VCaP (cell line): Measurements from ENCODE around the gene RBM20.

Experiments used
- H3K27ac ChIP-seq: fragments of 450-650 bp; 2 replicates; pipeline ENCODE4 v1.5.1; 2017
- TF ChIP-seq, protein P1 (sequence below): fragments of 450-650 bp; conservative IDR thresholded peaks from 2 replicates; pipeline ENCODE4 v1.5.1; 2017; ENCODE audit warnings: mild to moderate bottlenecking, moderate library complexity

Gene RBM20

DNA sequence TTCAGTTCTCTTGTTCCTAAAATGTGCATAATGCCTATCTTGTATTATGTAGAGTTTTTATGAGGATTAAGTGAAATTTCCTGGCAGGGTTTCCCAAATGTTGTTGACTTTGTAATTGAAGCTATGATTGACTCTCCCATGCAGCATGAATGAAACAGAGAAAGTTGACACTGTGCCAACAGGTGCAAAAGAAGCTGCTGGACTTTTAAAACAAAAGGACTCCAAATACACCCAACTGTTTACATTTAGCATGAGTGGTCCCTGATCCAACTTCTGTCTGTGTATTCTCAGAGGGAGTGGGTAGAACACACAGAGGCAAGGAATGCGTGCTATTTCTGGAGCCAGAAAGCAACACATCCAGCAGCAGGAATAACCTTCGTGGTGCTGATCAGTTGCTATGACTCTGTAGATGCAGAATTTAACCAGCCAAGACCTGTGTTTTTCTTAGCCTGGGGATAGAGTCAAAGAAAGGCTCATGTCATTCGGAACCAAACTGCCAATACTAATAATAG is 14.4 kb upstream of the RBM20 start:
- TF ChIP-seq, protein P1, sequence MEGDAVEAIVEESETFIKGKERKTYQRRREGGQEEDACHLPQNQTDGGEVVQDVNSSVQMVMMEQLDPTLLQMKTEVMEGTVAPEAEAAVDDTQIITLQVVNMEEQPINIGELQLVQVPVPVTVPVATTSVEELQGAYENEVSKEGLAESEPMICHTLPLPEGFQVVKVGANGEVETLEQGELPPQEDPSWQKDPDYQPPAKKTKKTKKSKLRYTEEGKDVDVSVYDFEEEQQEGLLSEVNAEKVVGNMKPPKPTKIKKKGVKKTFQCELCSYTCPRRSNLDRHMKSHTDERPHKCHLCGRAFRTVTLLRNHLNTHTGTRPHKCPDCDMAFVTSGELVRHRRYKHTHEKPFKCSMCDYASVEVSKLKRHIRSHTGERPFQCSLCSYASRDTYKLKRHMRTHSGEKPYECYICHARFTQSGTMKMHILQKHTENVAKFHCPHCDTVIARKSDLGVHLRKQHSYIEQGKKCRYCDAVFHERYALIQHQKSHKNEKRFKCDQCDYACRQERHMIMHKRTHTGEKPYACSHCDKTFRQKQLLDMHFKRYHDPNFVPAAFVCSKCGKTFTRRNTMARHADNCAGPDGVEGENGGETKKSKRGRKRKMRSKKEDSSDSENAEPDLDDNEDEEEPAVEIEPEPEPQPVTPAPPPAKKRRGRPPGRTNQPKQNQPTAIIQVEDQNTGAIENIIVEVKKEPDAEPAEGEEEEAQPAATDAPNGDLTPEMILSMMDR: no peak
- no peak overlapping the region; the same call in 1 of the 2 replicates for H3K27ac ChIP-seq

DNA sequence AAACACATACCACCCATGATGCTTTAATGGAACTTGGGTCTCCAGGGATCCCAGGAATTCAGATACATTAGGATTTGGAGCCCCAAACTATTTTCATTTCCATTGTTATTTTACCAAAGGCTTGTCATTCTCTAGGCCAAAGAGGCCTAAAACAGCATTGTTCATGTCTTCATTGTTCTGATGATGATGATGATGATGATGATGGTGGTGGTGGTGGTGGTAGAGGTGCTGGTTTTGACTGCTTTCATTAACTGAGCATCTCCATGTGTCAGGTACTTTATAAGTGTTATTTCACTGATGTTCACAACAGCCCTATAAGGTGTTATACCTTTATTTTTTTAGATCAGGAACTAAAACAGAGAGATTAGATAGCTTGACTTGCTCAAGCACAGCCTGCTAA is 12.2 kb upstream of the RBM20 start:
- no peak overlapping the region for H3K27ac ChIP-seq
- TF ChIP-seq, protein P1: no peak

DNA sequence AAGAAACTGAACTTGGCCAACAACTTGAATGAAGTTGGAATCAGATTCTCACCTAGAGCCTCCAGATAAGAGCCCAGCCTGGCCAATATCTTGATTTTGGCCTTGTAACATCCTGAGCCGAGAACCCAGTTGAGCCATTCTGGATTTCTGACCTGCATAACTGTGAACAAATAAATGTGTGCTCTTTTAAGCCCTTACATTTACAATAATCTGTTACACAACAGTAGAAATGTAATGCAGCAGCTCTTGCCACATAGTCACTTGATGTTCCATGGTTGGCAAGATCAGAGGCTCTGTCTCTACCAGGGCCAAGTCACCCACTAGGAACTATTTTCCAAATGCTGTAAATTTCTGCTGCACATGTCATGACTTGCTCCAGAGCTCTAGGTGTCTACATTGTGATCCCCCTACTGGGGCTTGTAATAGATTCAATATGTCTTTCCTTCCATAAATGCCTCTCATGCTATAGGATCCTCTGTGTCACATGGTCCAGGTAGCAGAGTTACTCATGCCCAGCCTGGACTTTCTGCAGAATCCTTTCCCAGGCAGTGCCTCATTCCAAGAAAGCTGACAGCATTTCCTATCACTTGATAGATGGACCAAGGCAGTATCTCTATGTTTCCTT is 11.4 kb upstream of the RBM20 start:
- TF ChIP-seq, protein P1: no peak
- H3K27ac ChIP-seq: no peak overlapping the region

DNA sequence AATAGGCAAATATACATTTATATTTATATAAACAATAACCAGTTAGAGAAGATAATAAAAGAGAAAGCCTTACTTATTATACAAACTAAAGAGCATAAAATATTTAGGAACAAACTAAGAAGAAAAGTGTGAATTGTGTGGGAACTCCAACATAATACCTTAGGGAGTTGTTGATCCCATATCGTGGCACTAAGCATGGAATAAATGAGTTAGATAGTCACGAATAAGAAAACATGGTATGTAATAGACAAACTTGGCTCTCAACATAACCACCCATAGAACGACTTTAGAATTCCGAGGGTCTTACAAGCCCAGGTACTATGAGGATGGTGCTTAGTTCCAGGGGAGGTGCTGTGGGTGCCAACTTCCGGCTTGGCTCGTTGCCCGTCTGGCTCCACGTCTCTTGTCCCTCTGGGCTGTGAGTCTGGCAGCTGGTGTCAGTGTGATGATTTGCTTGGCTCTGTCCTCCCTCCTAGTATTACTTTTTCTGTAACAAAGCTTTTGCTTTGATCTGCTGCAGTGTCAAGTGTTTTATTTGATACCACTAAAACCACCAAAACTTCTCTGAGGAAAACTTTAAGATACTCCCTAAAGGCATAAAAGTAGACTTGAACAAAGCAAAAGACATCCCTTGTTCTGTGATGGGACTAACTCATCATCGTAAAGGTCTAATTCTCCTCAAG is 9.5 kb upstream of the RBM20 start:
- TF ChIP-seq, protein P1: no peak
- H3K27ac ChIP-seq: no peak overlapping the region

DNA sequence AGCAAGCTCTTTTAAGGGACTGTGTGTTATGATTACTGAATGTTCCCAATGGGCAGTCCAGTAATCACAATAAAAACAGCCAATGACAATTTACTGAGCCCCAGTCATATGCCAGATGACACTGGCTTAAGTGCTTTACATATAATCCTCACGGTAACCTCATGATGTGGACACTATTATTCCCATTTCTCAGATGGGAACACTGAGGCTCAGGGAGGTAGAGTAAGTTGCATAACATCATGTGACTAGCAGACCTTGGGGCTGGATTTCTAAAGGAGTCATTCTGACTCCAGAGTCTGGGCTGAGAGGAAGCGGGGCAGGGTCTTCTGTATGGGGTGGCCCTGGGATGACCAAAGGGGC is 7.6 kb upstream of the RBM20 start:
- H3K27ac ChIP-seq: no peak overlapping the region
- TF ChIP-seq, protein P1: no peak

DNA sequence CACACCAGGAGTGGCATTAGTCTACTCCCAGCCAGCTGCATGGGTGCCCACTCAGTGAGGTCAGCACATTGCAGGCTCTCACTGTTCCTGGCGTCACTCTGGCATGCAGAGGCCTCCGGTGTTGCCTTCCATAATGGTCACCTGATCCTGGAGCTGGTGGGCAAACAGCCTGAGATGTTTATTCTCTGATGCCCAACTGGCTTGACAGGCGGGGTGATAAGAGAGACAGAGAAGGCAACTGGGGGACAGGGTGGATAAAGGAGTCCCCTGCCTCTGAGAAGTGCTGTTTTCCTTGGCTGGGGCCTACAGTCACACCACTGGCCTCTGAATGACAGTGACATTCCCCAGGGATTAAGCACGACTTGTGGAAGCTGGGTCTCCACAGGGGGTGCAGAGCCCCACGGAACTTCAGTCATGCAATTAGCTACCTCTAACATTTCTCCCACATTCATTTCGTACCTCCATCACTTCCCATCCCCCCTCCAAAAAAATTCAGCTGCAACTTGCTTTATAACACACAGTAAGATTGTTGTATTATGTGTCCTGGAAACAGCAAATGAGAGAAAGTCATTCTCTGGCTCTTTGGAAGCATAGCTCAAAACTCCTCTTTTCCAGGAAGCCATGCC is 7.1 kb upstream of the RBM20 start:
- TF ChIP-seq, protein P1: no peak
- H3K27ac ChIP-seq: no peak overlapping the region

DNA sequence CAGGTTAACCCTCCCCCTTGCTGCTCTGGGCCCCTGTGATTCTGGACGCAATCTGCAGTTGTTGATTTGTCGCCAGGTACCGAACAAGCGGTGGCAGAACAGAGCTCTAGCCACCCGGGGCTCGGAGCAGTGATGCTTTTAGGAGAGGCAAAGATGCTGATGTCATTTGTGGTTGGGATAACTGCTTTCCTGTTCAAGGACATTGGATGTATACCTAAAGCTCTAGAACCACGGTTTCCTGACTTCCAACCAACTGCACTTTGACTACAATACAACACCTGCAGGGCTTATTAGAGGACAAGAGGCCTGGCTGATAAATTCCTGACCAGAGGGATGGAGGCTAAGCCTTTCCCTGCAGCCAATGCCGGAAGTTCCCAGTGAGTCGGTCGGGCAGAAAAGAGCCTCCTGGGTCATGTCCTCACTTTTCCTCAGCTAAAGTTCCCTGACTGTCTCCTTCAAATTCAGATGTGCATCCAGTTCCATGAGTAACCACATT is 6.5 kb upstream of the RBM20 start:
- no peak overlapping the region for H3K27ac ChIP-seq
- TF ChIP-seq, protein P1: no peak
